Suppressor macrophage (primary cell): Measurements from ENCODE around the gene RABIF.

ENCODE experiments used
- DNase-seq, 4 experiments: peaks; one replicate each; pipeline ENCODE4 v3.0.0-alpha.2; 2020 to 2022

RABIF gene

GRCh38 chr1:202871367-202871766 is 17.6 kb downstream of the RABIF start:
- DNase-seq, result no peak

DNA sequence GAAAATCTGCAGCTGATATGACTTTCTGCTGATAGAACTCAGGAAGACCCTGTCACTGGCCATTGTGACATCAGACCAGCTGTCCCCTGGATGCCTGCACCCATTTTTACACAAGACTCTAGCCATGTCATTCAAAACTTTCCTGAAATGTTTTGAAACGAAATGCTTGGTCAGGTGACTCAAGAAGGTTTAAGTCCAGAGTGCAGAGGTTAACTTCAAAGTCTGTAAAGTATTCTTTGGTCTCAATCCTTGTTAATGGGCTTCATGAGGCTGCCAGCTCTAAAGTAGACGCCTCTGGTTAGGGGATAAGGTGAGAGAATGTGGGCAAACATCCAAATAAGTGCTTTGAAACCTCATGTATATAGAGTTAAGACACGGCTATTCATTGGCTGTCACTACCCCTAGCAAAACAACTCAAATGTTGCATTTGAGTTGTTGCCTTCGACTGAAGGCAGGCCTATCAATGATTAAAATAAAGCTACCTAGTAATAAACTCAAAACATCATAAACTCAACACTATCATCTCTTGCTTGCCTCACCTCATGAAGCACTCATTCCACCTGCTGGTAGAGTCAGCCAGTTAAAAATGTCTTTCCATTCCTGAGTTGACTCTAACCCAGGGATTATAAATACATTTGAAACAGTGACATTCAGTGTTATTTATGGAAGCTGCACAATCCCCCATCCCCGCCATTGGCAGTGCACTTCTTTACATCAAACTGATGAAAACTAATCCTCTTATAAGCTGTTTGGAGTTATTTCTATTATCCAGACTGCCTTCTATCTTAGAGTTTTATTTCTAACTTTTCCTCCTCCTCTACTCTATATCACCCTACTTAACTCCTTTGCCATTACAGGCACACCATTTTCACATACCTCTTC is 26.0 kb downstream of the RABIF start:
- DNase-seq, result no peak

- peak; percentile 92 to 95 (median 92) for DNase-seq
These were observed 27.4 kb downstream of the RABIF start for GRCh38 chr1:202861420-202862132.

GRCh38 chr1:202860744-202861419 is 28.1 kb downstream of the RABIF start:
- DNase-seq, result peak in 3 of 4 experiments; percentile 39 to 46 (median 41)

GRCh38 chr1:202858789-202859414 is 30.0 kb downstream of the RABIF start:
- no peak for DNase-seq

GRCh38 chr1:202858331-202858730 is 30.6 kb downstream of the RABIF start:
- peak; percentile 50 to 82 (median 72) for DNase-seq

- DNase-seq, result no peak
These were observed 31.8 kb downstream of the RABIF start for GRCh38 chr1:202857136-202857610.

- peak in 3 of 4 experiments; percentile 56 to 63 (median 58) for DNase-seq
These were observed 32.9 kb downstream of the RABIF start for GRCh38 chr1:202856014-202856413.

DNA sequence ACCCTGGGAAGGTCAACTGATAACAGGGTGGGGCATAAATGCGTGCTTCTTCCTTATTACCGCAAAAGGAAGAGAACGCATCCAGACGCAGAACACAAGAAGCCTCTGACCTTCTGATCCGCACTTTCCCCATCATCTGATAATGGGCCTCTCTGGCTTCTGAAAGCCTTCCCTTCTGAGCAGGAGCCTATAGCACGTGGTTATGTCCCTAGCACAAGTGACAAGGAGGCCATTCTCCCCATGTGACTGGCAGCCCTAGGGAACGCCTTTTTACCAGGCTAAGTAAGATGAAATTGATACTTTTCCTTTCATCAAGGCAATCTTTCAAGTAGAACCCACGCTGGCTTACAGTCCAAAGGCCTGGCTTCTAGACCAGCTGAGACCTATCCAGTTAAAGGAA is 34.2 kb downstream of the RABIF start:
- DNase-seq, result no peak

- DNase-seq, result peak; percentile 67 to 82 (median 81)
These were observed 36.6 kb downstream of the RABIF start for GRCh38 chr1:202852163-202852904.

DNA sequence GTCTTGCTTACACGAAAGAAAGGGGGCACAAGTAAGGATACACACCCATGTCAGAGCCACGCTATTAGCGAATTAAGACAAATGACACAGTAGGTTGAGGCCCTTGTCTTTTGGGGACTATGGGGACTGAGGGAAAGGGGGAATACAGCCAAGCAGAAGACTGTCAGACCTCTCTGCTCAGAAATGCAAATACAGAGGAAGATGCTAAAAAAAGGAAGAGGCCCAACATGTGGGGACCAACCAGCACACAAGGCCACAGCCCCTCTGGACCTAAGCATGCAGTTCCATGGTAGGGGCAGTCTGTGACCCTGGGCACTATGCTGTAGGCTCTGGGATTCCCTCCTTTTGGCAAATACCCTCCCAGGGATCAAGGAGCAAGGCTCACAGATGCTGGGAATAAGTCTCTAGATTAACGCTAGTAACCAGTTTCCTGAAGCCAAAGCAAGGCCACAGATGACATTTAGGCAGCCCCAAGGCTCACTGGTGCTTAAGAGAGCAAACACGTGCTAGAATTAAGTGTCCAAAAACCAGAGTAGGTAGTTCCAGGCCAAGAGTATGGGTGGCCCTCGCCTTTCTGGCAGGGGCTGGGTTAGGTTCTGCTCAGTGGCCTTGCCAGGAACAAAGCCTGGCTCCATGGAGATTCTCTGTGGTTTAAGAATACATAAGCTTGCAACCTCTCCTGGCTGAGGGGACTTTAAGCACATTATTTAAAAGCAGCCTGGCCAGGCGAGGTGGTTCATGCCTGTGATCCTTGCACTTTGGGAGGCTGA is 38.2 kb downstream of the RABIF start:
- DNase-seq, result no peak

- DNase-seq, result peak in 1 of 4 experiments; percentile 32
These were observed 40.8 kb downstream of the RABIF start for GRCh38 chr1:202848191-202848542.

DNA sequence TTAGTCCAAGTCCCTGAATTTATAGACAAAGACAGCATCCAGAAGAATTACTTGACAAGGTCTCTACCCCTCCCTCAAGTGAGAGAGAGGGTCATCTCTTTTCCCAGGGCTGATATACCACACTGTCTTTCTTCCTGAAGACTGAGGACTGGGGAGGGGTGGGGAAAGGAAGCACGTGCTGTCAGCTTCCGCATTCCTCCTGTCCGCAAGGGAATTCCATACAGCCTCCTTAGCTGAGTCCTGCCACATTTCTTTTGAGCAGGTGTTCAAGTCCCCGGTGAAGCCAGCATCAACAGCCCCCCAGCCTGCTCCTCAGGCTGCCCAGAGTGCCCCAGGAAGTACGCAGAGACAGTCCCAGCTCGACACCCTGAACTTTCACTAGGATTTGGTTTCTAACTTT is 44.0 kb downstream of the RABIF start:
- DNase-seq, result no peak

- no peak for DNase-seq
These were observed 44.7 kb downstream of the RABIF start for GRCh38 chr1:202844259-202844658.

- no peak for DNase-seq
These were observed 45.9 kb downstream of the RABIF start for GRCh38 chr1:202843081-202843480.

GRCh38 chr1:202837746-202838262 is 51.1 kb downstream of the RABIF start:
- DNase-seq, result peak; percentile 28 to 57 (median 44)

GRCh38 chr1:202836623-202837403 is 52.1 kb downstream of the RABIF start:
- DNase-seq, result peak; percentile 87 to 96 (median 92)

DNA sequence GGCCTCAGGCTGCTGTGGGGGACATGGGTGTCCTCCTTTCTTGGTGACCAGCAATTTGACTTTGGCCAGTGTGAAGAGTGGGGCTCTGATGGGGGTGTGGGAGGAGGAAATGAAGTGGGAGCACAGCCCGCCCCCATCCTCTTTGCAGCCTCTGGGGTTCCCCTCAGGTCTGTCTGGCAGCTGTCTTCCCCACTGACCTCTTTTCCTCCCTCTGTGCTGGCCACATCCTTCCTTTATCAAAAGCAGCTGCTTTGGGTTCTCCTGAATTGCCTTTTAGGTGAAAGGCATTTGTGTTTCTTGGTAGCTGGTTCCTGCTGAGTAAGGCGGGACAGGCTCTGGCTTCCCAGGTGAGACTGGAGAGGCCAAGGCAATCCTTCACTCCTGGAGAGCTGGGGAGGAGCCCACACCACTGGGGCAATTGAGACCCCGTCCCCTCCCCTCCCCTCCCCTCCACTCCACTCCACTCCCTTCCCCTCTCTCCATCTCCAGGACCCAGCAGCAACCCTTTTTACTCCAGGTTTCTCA is 53.3 kb downstream of the RABIF start:
- DNase-seq, result peak in 3 of 4 experiments; percentile 31 to 53 (median 43)

DNA sequence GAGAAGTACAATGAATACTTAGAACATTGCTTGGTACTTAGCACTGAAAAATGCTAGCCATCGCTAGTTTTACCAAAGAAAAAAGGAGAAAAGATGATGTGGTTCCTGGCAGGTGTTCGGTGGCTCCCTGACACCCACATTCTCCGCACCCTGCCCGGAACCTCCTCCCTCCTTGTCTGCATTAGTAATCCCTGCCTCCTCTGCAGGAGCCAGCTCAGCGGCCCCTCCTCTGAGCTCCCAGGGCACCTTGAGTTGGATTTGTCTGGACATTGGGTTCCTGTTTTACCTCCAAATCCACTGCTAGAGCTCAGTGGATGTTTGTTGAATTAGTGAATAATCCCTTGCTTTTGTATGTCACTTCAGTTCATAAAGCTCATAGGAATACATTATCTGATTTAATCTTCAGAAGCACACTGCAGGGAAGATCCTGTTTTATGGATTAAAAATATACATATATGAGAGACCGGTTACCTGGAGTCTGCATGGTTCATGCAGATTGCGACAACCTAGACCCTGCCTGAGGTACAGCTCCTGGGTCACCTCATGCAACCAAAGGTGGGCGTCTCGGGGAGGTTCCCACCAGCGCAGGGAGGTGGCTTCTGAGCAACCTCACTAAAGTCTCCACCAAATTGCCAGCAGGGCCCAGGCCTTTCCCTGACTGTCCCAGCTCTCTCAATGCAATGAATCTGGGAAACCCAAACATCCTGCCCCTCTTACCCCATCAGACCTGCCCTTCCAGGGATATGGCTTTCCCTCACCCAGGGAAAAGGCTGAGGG is 54.0 kb downstream of the RABIF start:
- DNase-seq, result no peak
